Hepatocyte (in vitro differentiated cells): ENCODE data around the gene DNAL4. TPM values are rescaled to one million over a fixed set of nuclear protein-coding genes. Genes with fewer than 3 reads are reported as not detected.
A peak's percentile ranks its signal among the peaks of the same experiment; 100 is the strongest.

Experiments
- DNase-seq: peaks from one replicate; pipeline ENCODE4 v3.0.0-alpha.2; 2016; ENCODE audit warnings: low spot score
- H2AFZ ChIP-seq: fragments of 200-600 bp; sonication (generic); 2 replicates; pipeline ENCODE4 v1.6.0; 2016; ENCODE audit warnings: antibody characterized with exemption, mild to moderate bottlenecking
- H3K27ac ChIP-seq: fragments of 200-600 bp; sonication (generic); 2 replicates; pipeline ENCODE4 v1.5.1; 2016; ENCODE audit warnings: mild to moderate bottlenecking
- H3K27me3 ChIP-seq: fragments of 200-600 bp; sonication (generic); 2 replicates; pipeline ENCODE4 v1.6.1; 2016
- H3K36me3 ChIP-seq: fragments of 200-600 bp; sonication (generic); replicated peaks from 2 replicates; pipeline ENCODE4 v1.5.1; 2016; ENCODE audit warnings: low read depth; ENCODE audit not compliant: insufficient read depth
- H3K4me1 ChIP-seq: fragments of 200-600 bp; sonication (generic); 2 replicates; pipeline ENCODE4 v1.5.1; 2016; ENCODE audit warnings: mild to moderate bottlenecking, moderate library complexity; ENCODE audit not compliant: insufficient read depth
- H3K4me2 ChIP-seq: fragments of 200-600 bp; sonication (generic); 2 replicates; pipeline ENCODE4 v1.6.0; 2016
- H3K4me3 ChIP-seq: fragments of 200-600 bp; sonication (generic); 2 replicates; pipeline ENCODE4 v1.5.1; 2016; ENCODE audit warnings: mild to moderate bottlenecking
- H3K79me2 ChIP-seq: fragments of 200-600 bp; sonication (generic); 2 replicates; pipeline ENCODE4 v1.6.0; 2017; ENCODE audit warnings: mild to moderate bottlenecking
- H3K9me2 ChIP-seq: fragments of 200-600 bp; sonication (generic); replicated peaks from 2 replicates; pipeline ENCODE4 v1.6.0; 2017; ENCODE audit warnings: mild to moderate bottlenecking; ENCODE audit not compliant: insufficient read depth
- H3K9me3 ChIP-seq: fragments of 200-600 bp; sonication (generic); 2 replicates; pipeline ENCODE4 v1.5.1; 2016; ENCODE audit warnings: low read depth, mild to moderate bottlenecking
- H4K20me1 ChIP-seq: fragments of 200-600 bp; sonication (generic); 2 replicates; pipeline ENCODE4 v1.6.0; 2016; ENCODE audit warnings: mild to moderate bottlenecking; ENCODE audit not compliant: insufficient read depth, poor library complexity, severe bottlenecking
- CTCF ChIP-seq: fragments of 200-600 bp; sonication (generic); IDR thresholded peaks from 2 replicates; pipeline ENCODE4 v1.5.1; 2016; ENCODE audit warnings: antibody characterized with exemption, mild to moderate bottlenecking; ENCODE audit not compliant: poor library complexity
- EZH2 ChIP-seq: fragments of 200-600 bp; sonication (generic); IDR thresholded peaks from 2 replicates; pipeline ENCODE4 v1.6.1; 2016; ENCODE audit warnings: antibody characterized with exemption, mild to moderate bottlenecking, borderline replicate concordance
- EZH2phosphoT487 ChIP-seq: fragments of 200-600 bp; sonication (generic); IDR thresholded peaks from one replicate; pipeline ENCODE4 v1.6.1; 2018; ENCODE audit warnings: antibody characterized with exemption, mild to moderate bottlenecking, low read depth, moderate library complexity; ENCODE audit not compliant: unreplicated experiment, severe bottlenecking
- WGBS: methylation state at CpG from one replicate; pipeline ENCODE4 v1.1.6; 2016; ENCODE audit warnings: low lambda C conversion rate; ENCODE audit errors: missing lambda C conversion rate; 5-methylcytosine and 5-hydroxymethylcytosine counted together
- polyA plus RNA-seq: library from polyadenylated mRNA; unstranded; fragments of >200 nt; fragmentation: Nextera tagmentation; extraction: Ambion mirVana; gene quantifications from 2 replicates; pipeline ENCODE4 v1.2.1, GENCODE V29; 2016
- total RNA-seq: library from RNA; depleted of rRNA; stranded (reverse); fragments of >200 nt; gene quantifications from 2 replicates; pipeline ENCODE4 v1.2.3, GENCODE V29; 2014

The DNAL4 gene
- total RNA-seq = 11.9 and 15.5 TPM in 2 replicates
- polyA plus RNA-seq = 19.3 and 21.5 TPM in 2 replicates

GRCh38 chr22:38793721-38794466, at the start of gene DNAL4:
TSS of gene DNAL4 (minus strand) at chr22:38794143. CDS start at chr22:38782731, 11,412 bp downstream.
- H2AFZ ChIP-seq = peak within 1 kb of the TSS; percentile 73
- H3K27me3 ChIP-seq = peaks cover 10% of the 10 kb centered on the region
- H3K79me2 ChIP-seq = peaks cover 13% of the 10 kb centered on the region
- H3K4me2 ChIP-seq = peak within 1 kb of the TSS; percentile 90
- H3K27ac ChIP-seq = peak within 1 kb of the TSS; percentile 64
- no peaks in the 10 kb centered on the region for H4K20me1 ChIP-seq
- no peaks in the 10 kb centered on the region for H3K36me3 ChIP-seq
- H3K9me3 ChIP-seq = no peaks in the 10 kb centered on the region
- WGBS = under 1% methylated on average over 23 of the region's 47 CpGs
- no peaks in the 10 kb centered on the region for H3K9me2 ChIP-seq
- H3K4me1 ChIP-seq = peaks cover 10% of the 10 kb centered on the region
- H3K4me3 ChIP-seq = peak within 1 kb of the TSS; percentile 65
- TF ChIP-seq EZH2phosphoT487 (no peak), EZH2 (no peak), CTCF (no peak)
- DNase-seq = peak; percentile 98

GRCh38 chr22:38843201-38843656, 49.3 kb upstream of the DNAL4 start:
- H3K9me3 ChIP-seq = no peaks in the 10 kb centered on the region
- H3K27me3 ChIP-seq = peaks cover 21% of the 10 kb centered on the region
- peak overlapping the region; percentile 88 for H3K4me2 ChIP-seq
- H4K20me1 ChIP-seq = peaks cover 5% of the 10 kb centered on the region
- H3K9me2 ChIP-seq = no peaks in the 10 kb centered on the region
- peak overlapping the region; percentile 90 for H3K4me3 ChIP-seq
- under 1% methylated on average over 53 of the region's 68 CpGs for WGBS
- DNase-seq = peak; percentile 92
- no peaks in the 10 kb centered on the region for H3K36me3 ChIP-seq
- peaks cover 11% of the 10 kb centered on the region for H3K4me1 ChIP-seq
- H3K79me2 ChIP-seq = peaks cover 4% of the 10 kb centered on the region
- H2AFZ ChIP-seq = peak overlapping the region; percentile 63
- peak overlapping the region; percentile 27 for H3K27ac ChIP-seq
- TF ChIP-seq CTCF (peak; percentile 33), EZH2phosphoT487 (no peak)

- peaks cover 11% of the 10 kb centered on the region for H3K4me1 ChIP-seq
- H4K20me1 ChIP-seq = peaks cover 5% of the 10 kb centered on the region
- H3K36me3 ChIP-seq = no peaks in the 10 kb centered on the region
- peak overlapping the region; percentile 27 for H3K27ac ChIP-seq
- peak overlapping the region; percentile 63 for H2AFZ ChIP-seq
- peaks cover 21% of the 10 kb centered on the region for H3K27me3 ChIP-seq
- no peak for DNase-seq
- no peaks in the 10 kb centered on the region for H3K9me3 ChIP-seq
- H3K9me2 ChIP-seq = no peaks in the 10 kb centered on the region
- WGBS = 32% methylated on average over 34 of the region's 34 CpGs
- H3K4me2 ChIP-seq = peak overlapping the region; percentile 88
- peak overlapping the region; percentile 90 for H3K4me3 ChIP-seq
- H3K79me2 ChIP-seq = peaks cover 4% of the 10 kb centered on the region
- TF ChIP-seq CTCF = no peak
- no peak for TF ChIP-seq EZH2
- TF ChIP-seq EZH2phosphoT487 = no peak
These were observed 48.7 kb upstream of the DNAL4 start for GRCh38 chr22:38842512-38843200.
